ENCODE data around the gene C19orf38.

Gene C19orf38

GRCh38 chr19:10838377-10838776, 9.8 kb upstream of the C19orf38 start:
- no peak for TF ChIP-seq ZFX (IDR thresholded peaks at IDR 0.05; ENCODE audit: borderline replicate concordance)
- no peak for TF ChIP-seq CTCF (IDR thresholded peaks at IDR 0.05)
- H3K27ac ChIP-seq: no peak overlapping the region

GRCh38 chr19:10839114-10840050, 8.8 kb upstream of the C19orf38 start:
- no peak overlapping the region for H3K27ac ChIP-seq
- TF ChIP-seq ZFX (IDR thresholded peaks at IDR 0.05; ENCODE audit: borderline replicate concordance): no peak
- no peak for TF ChIP-seq CTCF (IDR thresholded peaks at IDR 0.05)

GRCh38 chr19:10842788-10843187, 5.4 kb upstream of the C19orf38 start:
- no peak overlapping the region for H3K27ac ChIP-seq

DNA sequence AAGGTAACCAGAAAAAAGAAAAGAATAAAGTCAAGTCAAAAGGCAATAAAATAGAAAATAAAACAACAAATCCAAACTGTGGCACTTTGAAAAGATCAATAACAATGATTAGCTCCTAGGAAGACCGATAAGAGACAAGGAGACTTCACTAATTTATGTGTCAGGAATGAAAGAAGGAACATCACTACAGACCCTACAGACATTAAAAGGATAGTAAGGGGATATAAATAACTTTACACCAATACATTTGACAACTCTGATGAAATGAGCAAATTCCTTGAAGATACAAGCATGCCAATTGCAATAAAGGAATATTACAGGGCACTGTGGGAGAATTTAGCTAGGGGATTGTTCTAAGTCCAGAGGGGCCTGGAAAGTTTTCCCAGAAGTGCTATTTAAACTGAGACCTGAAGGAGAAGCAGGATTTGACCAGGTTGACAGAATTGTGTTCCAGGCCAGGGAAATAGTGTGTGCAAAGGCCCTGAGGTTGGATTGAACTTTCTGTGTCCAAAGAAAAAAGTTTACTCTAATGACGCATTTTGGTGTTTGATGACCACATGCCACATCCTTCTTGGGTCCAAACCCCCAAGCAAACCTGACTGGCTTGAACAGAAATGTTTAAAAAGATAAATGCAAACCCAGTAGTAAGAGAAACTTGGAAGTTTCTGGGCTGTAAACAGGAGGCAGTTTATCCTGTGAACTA, 1.6 kb upstream of the C19orf38 start:
- TF ChIP-seq ZFX (IDR thresholded peaks at IDR 0.05; ENCODE audit: borderline replicate concordance) (no peak), CTCF (IDR thresholded peaks at IDR 0.05) (no peak)

More at GRCh38 chr19:10842788-10843187, 5.4 kb upstream of the C19orf38 start:
- TF ChIP-seq ZFX (IDR thresholded peaks at IDR 0.05; ENCODE audit: borderline replicate concordance) (no peak), CTCF (IDR thresholded peaks at IDR 0.05) (no peak)

GRCh38 chr19:10850631-10851030, 2.4 kb downstream of the C19orf38 start:
- TF ChIP-seq ZFX (IDR thresholded peaks at IDR 0.05; ENCODE audit: borderline replicate concordance) (no peak), CTCF (IDR thresholded peaks at IDR 0.05) (no peak)
- H3K27ac ChIP-seq: no peak overlapping the region

More for the DNA sequence above, 1.6 kb upstream of the C19orf38 start:
- no peak overlapping the region for H3K27ac ChIP-seq

DNA sequence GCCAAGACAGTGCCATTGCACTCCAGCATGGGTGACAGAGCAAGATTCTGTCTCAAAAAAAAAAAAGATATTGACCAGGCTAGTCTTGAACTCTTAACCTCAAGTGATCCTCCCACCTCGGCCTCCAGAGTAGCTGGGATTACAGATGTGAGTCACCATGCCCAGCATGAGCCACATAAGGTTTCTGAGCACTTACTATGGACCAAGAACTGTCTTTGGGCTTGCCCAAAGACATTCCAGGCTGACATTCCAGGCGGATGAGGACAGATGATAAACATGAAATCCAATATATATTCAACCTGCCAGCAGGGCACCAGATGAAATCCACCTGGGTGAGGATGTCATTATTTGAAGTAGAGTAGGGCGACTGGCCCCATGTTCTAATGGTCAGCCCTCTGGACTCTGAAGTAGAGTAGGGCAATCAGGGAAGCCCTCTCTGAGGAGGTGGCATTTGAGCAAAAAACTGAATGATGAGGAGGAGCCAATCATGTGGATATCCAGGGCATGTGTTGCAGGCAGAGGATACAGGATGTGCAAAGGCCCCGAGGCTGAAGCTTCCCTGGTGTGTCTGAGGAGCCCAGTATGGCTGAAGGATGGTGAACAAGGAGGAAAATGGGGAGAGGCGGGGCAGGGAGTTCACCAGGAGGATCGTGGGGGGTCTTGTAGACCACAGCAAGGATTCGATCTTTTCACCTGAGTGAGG, 4.0 kb downstream of the C19orf38 start:
- TF ChIP-seq CTCF (IDR thresholded peaks at IDR 0.05) (no peak), ZFX (IDR thresholded peaks at IDR 0.05; ENCODE audit: borderline replicate concordance) (no peak)
- H3K27ac ChIP-seq: no peak overlapping the region
